OCI-LY3 (cell line): Measurements from ENCODE around the gene RTL9.

Source experiments
- EZH2phosphoT487 ChIP-seq: fragments of 200-600 bp; shearing (Covaris generic); IDR thresholded peaks from 2 replicates; pipeline ENCODE4 v1.6.1; 2018; ENCODE audit warnings: antibody characterized with exemption, mixed run types, low read depth
- TF ChIP-seq, protein P1 (sequence below): fragments of 200-600, 300-600 bp; sonication (generic); IDR thresholded peaks from 2 replicates; pipeline ENCODE4 v1.5.1; 2014; ENCODE audit warnings: antibody characterized with exemption, low read length, low read depth

- TF ChIP-seq, protein P1, sequence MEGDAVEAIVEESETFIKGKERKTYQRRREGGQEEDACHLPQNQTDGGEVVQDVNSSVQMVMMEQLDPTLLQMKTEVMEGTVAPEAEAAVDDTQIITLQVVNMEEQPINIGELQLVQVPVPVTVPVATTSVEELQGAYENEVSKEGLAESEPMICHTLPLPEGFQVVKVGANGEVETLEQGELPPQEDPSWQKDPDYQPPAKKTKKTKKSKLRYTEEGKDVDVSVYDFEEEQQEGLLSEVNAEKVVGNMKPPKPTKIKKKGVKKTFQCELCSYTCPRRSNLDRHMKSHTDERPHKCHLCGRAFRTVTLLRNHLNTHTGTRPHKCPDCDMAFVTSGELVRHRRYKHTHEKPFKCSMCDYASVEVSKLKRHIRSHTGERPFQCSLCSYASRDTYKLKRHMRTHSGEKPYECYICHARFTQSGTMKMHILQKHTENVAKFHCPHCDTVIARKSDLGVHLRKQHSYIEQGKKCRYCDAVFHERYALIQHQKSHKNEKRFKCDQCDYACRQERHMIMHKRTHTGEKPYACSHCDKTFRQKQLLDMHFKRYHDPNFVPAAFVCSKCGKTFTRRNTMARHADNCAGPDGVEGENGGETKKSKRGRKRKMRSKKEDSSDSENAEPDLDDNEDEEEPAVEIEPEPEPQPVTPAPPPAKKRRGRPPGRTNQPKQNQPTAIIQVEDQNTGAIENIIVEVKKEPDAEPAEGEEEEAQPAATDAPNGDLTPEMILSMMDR = no peak
- TF ChIP-seq EZH2phosphoT487 = no peak
These were observed 30.9 kb downstream of the RTL9 start for GRCh38 chrX:110389570-110389969.
